ENCODE data around the gene RPLP1.

DNA sequence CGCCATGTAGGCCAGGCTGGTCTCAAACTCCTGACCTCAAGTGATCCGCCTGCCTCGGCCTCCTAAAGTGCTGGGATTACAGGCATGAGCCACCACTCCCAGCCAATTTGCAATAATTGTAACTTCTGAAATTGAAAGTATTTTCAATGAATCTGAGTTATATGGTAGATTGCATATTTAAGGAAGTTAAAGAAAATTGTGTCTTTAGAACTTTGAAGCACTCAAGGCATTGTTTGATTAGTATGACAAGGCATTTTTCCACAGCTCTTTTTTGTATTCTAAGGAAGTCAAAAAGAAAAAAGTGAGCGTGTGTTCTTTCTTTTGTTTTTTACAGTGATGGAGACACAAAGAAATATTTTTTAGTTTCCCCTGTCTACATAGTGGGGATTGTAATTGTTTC is 15.7 kb upstream of the RPLP1 start:
- TF ChIP-seq POLR2AphosphoS5 (IDR thresholded peaks at IDR 0.05) (no peak), POLR2A (IDR thresholded peaks at IDR 0.05) (no peak)
